GM18519 (cell line): ENCODE data around the gene LDLRAP1.

Source experiments
- ATAC-seq: cut with Tn5 transposase; IDR thresholded peaks from one replicate; pipeline ENCODE4 v1.9.1; 2021; ENCODE audit warnings: mild to moderate bottlenecking, moderate library complexity; ENCODE audit not compliant: unreplicated experiment, low FRiP score

The LDLRAP1 gene

GRCh38 chr1:25523542-25523941 lies 19.9 kb upstream of the LDLRAP1 start:
- no peak for ATAC-seq

DNA sequence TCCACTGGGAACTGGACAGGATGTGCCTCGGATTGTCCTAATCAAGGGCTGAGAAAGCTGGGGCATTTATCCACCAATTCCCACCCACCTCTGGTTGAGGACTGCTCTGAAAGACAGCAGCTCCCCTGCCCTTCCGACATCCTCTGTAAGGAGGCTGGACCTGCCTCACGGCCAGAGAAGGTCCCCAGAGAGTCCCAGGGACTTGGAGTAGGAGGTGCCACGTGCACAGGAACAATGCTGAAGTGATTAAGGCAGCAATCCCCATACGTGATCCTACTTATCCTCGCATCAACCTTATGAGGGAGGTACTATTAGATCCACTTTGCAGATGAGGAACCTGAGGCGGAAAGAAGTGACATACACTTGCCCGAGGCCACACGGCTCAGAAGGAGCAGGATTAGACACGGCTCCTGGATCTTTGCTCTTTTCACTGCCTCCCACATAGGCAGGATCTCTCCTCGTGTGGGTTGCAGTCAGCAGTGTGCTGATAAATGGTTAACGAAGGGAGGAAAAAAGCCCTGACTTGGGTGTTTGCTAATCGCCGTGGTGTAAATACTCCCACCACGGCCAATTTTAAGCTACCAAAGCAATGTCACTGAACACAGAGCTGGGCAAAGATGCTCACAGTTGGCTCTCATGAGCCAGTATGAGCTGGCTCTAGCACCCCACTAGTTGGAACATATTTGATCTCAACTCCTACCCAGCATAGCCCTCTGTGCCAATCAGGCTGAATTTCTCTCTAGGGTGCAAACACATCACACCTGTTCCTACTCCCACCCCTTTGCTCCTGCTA lies 18.6 kb upstream of the LDLRAP1 start:
- no peak for ATAC-seq

GRCh38 chr1:25525361-25525688 lies 18.1 kb upstream of the LDLRAP1 start:
- no peak for ATAC-seq

DNA sequence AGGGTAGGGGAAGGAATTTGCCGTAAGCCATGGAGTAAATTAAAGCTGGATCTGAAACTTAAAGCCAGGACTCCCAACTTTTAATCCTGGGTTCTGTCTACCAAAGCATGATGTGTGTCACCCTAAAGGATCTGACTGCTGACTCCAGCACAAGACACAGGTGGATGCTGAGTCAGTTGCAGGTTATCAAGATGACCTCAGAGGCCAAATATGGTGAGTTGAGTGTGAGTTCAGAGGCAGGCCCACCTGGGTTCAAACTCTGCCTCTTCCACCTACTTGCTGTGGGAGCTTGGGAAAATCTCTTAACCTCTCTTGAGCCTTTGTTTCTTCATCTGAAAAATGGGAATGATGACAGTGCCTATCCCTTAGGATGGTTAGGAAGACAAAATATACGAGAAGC lies 16.7 kb upstream of the LDLRAP1 start:
- no peak for ATAC-seq

DNA sequence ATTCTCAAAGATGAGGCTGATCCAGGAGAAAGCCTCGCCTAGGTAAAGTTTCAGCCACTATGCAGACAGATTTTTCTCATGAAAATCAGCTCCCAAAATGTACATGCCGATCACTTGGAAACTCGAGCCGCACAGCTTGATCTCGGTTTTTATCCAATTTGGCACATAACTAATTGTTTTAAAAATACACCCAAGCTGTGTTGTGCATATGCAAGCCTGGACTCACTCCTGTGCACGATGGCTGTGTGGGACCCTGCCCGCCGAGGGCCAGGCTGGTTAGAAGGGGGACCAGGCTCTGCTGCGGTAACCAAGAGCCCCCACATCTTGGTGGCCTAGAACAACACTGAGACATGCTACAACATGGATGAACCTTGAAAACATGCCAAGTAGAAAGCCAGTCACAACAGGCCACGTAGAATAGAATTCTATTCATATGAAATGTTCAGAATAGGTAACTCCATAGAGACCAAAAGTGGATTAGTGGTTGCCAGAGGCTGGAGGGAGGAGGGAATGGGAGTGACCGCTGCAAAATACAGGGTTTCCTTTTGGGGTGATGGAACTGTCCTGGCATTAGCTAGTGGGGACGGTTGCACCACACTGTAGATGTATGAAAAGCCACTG lies 16.1 kb upstream of the LDLRAP1 start:
- no peak for ATAC-seq

- ATAC-seq = no peak
Measured at GRCh38 chr1:25527946-25528595, 15.3 kb upstream of the LDLRAP1 start.

GRCh38 chr1:25528881-25529517 lies 14.4 kb upstream of the LDLRAP1 start:
- no peak for ATAC-seq

GRCh38 chr1:25529518-25530185 lies 13.8 kb upstream of the LDLRAP1 start:
- no peak for ATAC-seq

GRCh38 chr1:25530186-25531081 lies 13.0 kb upstream of the LDLRAP1 start:
- no peak for ATAC-seq

DNA sequence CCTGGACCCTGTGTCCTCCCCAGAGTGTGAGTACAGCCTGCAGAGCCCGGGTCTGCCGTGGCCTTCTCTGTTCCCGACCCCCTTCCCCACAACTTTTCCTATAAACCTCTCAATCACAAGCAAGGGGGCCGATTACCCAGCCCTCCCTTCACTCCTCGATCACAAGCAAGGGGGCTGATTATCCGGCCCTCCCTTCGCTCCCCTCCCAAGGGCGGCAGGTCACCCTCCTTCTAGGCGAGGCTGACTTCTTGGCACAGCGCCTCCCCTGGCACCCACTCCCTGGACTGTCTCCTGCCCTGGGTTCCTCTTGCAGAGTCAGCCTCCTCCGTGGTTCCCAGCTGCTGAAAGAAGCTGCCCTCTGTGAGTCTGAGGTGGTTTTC lies 12.3 kb upstream of the LDLRAP1 start:
- ATAC-seq = no peak

DNA sequence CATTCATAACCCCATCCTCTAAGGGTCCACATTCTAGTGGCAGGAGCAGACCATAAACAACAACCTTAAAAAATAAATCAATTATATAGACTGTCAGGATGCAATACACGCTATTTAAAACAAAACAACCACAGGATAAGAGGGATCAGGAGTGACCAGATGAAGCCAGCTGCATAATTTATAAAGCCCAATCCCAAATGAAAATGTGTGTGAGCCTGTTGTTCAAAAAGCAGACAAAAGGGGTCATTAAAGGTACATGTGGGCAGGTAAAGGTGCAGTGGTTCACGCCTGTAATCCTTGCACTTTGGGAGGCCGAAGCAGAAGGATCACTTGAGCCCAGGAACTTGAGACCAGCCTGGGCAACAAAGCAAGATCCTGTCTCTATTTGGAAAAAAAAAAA lies 10.4 kb upstream of the LDLRAP1 start:
- no peak for ATAC-seq

DNA sequence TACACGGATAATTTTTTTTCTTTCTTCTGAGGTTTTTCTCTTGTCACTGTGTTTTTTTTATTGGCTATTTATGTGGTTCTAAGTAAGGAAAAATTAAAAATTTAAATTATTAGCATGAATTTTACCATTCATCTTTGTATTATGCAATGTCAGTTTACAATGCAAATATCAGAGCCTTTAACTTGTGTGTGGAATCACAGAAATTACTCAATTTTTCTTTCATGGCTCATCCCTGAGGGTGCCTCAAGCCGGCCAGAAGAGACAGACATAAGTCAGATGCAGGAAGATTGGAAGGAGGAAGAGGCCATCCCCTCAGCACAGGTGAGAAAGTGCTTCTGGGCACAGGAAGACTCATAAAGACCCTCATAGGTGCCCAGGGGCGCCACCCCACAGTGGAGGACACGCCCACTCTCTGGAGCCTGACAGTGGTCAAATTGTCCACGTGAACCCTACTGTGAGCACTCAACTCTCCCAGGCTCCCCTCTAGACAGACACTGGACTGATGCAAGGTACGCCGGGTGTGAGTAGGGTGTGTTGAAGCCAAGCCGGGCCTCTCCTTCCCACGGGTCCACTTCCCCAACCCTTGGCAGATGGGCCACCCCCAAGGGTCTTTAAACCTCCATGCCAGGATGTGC lies 9.5 kb upstream of the LDLRAP1 start:
- ATAC-seq = no peak

GRCh38 chr1:25534410-25534788 lies 9.0 kb upstream of the LDLRAP1 start:
- no peak for ATAC-seq

DNA sequence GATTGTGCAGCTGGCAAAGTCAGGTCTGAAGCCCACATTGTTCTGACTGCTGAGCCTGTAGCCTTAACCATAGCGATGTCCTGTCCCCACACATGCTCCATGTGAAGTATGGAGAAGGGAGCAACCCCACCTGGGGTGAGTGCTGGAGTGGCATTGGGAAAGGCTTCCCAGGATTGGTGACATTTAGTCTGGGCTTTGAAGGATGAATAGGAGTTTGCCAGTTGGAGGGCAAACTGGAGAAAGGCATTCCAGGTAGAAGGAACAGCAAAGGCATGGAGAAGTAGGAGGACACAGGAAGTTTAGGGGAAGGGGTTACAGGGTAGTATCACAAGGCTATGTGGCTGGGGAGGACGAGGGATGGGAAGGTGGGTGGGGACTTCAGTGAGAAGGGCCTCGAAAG lies 7.3 kb upstream of the LDLRAP1 start:
- no peak for ATAC-seq

DNA sequence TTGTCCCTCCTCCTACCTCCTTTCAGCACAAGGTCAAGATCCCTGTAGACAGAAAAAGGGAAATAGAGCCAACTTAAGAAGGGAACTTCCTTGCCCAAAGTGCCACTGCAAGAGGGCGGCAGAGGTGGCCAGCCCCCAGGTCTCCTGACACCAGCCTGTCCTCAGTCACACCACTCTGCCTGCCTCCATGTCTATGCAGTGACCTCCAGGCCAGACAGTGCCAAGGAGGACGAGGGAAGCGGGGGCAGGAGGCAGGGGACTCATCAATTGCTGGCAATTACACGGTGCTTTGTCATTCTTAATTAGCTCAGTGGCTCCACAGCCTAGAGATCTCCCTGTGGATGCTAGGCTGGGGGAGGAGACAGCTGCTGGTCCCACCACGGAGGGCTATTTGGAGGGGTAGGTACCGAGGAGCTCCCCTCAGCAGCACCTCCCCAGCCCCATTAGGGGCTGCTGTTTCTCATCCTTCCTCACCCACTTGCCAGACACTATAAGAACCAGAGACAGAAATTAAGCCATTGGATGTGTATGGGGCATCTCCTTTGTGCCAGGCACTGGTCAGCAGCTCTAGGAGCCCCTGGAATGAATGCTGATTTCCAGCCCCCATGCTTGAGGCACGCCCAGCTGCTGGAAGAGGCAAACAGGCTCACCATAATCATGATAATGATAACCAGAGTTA lies 6.1 kb upstream of the LDLRAP1 start:
- no peak for ATAC-seq

DNA sequence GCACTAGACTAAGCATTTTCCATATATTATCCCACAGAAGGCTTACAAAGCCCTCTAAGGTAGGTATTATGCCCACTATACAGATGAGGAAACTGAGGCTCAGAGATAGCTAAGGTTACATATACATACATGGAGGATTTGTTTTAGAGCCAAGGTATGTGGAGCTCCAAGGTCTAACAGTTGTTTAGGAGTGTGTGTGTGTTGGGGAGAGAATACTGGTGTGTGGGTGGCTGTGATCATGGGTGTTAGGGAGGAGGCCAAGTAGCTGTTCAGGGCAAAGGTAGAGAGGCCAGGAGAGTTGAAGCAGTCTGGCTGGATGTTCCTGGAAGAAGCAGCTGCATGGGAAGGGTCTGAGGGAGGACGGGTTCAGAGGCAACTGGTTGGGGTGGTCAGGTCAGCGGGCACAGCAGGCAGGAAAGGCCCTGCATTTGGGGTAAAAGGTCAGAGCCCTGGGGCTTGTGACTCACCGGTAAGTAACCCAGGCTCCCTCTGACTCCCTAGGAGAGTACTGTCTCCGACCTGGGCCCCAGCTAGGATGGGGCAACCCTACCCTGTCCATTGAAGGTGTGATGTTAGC lies 5.1 kb upstream of the LDLRAP1 start:
- ATAC-seq = no peak

DNA sequence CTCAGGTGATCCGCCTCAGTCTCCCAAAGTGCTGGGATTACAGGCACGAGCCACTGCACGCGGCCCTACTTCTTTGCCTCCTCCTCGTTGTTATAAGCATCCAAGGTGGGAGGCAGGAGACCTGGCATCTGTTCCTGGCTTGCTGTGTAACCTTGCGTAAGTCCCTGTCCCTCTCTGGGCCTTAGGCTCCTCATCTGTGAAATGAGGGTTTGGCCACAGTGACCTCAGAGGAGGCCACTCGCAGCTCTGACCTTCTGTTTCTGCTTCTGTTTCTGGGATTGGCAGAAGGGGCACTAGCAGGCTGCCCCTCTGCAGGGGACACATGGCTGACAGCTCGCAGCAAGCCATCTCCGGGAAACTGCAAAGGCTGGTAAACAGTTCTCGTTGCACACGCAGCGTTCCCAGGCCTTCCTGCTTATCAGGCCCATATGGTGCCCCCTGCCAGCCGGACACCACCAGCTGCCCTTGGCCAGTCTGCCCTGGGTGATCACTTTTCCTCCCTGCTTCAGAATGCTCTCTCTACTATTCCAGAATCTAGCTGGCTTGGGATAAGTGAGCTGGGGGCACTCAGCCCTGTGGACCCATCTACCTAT lies 2.6 kb upstream of the LDLRAP1 start:
- no peak for ATAC-seq

DNA sequence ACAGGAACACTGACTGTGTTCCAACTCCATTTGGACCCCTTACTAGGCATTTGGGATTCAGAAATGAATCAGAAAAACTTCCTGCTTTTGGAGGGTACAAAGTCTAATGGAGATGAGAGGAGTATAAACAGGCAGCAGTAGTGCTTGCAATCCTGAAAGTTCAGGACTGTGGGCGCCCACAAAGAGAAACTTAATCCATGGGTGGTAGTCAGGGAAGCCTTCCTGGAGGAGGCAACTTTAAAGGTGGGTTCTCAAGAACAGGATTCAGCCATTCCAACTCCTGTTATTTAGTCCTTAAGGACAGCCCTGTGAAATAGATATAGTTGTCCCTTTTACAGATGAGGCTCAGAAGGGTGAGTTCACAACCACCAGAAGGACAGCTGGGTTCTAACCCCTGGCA lies 2.0 kb upstream of the LDLRAP1 start:
- ATAC-seq = no peak
